ENCODE data around the gene RGP1. TPM values are rescaled to one million over a fixed set of nuclear protein-coding genes. Genes with fewer than 3 reads are reported as not detected.

Gene RGP1
- total RNA-seq, 1 experiment from 2014 or later, result 18.6 TPM

DNA sequence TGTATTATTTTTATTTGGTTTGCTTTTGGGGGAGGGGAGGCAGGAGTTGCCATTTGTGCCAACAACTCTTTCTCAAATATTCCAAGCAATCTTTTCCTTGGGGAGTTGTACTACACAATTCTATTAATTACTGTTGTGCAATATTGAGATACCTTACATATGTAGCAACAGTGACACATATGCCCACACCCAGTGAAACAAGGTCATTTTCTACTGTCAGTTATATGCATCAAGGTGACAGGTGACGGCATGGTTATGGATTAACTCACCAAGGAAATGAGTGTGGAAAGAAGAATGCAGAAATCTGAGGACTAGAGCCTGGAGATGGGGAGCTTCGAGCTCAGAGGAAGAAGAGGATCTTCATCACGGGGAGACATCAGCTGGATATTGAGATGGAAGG lies 22.9 kb downstream of the RGP1 start:
- DNase-seq (ENCODE audit: low spot score), result no peak

DNA sequence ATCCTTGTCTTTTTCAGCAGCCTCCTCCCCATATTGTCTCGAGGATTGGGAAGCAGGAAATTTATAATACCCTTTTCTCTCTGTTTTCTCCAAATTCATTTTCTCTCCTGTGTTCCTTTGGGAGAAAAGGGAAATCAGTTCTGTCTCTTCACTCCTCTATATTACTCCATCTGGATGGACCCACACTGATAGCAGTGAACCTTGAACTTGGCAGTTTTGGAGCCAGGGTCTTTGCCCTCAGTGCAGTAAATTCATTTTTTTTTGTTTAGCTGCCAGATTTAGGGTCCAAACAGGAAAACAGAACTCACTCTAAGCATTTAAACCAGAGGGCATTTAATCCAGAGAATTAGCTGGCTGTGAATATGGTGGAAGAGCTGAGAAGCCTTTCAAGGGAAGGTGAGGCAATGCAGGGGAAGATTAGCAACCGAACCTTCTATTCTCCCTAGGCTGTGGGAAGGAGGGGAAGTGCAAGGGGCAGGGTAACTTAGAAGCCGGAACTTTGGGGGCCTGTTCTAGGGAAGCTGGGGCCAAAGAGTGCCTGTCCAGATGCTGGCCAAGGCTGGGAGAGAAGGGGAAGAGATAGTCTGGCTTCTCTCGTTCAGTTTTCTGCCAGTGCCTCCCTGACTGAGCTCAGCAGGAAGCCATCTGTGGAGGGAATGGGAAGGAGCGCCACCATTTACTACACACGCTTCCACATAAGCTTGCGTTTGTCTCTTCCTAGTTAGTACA lies 26.0 kb downstream of the RGP1 start:
- DNase-seq (ENCODE audit: low spot score), result no peak

DNA sequence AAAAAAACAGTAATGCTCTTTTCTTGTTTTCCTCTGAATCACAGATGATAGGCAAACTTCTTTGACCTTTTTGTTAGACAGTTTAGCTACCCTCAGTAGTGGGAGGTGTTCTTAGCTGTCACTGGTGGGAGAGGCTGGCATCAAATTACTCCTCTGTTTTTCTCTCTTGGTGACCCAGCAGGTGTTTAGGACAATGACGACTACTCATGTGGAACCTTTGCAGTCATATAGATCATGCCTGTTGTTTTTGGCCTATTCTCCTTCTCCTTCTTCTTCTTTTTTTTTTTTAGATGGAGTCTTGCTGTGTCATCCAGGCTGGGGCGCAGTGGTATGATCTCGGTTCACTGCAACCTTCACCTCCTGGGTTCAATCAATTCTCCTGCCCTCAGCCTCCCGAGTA lies 26.9 kb downstream of the RGP1 start:
- no peak for DNase-seq (ENCODE audit: low spot score)

DNA sequence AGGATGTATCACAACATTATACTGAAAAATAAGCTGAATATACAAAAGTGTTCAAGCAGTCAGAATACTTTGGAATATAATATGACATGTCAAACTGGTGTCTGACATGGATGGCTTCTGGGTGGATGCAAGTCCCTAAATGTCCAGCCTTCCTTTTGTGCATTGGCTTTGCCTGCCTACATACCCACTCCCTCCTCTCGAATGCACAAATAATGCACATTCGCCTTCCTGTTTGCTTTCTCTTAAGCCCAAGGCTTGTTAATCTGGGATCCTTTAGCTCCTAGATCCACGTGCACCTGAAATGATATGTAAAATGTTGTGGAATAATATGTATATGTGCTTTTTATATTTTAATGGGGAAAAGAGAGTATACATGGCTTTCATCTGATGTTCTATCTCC lies 29.4 kb downstream of the RGP1 start:
- DNase-seq (ENCODE audit: low spot score), result no peak

DNA sequence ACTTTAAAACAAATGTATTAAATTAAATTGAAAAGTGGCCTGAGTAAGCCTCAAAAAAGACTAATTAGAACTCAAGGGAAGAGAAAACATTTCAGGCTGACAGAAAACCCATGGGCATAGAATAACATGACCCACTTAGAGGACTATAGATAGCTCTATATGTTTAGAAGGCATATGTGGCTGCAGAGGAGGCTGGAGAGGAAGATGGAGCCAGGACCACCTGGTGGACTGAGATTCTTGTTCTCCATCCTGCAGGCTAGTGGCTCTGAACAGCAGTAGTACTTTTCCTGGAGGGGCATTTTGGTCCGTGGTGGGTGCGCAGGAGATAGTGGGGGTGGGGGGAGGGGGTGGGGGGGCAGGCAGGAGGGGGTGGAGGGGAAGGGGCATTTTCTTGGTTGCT lies 32.0 kb downstream of the RGP1 start:
- DNase-seq (ENCODE audit: low spot score), result no peak

DNA sequence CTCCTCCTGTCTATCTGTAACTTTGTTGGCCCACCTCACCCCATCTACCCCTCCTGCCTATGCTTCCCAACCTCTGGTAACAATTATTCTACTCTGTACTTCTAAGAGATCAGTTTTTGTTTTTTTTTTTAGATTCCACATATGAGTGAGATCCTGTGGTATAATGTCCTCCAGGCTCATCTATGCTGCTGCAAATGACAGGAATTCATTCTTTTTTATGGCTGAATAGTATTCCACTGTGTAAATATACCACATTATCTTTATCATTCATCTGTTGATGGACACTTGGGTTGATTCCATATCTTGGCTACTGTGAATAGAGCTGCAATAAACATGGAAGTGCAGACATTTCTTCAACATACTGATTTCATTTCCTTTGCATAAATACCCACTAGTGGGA lies 34.3 kb downstream of the RGP1 start:
- no peak for DNase-seq (ENCODE audit: low spot score)

DNA sequence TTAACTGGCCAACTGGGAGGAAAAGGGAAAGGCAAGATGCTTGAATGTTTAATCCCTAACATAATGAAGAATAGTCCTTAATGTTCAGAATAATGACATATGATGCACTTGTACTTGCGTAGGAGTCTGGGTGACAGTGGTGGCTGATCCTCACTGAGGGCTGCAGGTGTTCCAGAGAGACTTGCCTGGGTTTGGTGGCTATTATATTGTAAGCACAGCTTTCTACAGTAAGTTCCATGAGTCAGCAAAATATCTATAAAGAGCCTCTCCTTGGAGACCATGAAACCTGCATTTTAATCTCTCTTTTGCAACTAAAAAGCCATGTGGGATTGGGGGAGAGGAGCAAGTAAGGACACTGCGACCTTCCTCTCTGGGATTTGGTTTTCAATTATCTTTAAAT lies 40.5 kb downstream of the RGP1 start:
- no peak for DNase-seq (ENCODE audit: low spot score)

DNA sequence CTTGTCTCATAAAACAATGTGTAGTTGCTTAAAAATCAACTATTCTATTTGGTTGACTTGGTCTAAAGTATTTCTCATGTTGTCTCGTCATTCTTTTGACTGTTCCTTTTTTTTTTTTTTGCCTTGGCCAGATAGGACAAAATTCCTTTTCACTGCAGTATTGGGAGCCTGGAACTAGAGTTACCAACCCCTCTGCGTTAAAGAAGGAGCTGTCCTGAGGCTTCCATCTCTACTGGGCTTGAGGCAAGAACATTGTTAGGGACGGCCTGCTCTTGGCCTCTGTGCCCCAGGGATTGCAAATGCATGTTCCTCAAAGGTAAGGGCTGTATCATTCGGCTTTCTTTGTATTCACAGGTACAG lies 40.9 kb downstream of the RGP1 start:
- DNase-seq (ENCODE audit: low spot score), result no peak

DNA sequence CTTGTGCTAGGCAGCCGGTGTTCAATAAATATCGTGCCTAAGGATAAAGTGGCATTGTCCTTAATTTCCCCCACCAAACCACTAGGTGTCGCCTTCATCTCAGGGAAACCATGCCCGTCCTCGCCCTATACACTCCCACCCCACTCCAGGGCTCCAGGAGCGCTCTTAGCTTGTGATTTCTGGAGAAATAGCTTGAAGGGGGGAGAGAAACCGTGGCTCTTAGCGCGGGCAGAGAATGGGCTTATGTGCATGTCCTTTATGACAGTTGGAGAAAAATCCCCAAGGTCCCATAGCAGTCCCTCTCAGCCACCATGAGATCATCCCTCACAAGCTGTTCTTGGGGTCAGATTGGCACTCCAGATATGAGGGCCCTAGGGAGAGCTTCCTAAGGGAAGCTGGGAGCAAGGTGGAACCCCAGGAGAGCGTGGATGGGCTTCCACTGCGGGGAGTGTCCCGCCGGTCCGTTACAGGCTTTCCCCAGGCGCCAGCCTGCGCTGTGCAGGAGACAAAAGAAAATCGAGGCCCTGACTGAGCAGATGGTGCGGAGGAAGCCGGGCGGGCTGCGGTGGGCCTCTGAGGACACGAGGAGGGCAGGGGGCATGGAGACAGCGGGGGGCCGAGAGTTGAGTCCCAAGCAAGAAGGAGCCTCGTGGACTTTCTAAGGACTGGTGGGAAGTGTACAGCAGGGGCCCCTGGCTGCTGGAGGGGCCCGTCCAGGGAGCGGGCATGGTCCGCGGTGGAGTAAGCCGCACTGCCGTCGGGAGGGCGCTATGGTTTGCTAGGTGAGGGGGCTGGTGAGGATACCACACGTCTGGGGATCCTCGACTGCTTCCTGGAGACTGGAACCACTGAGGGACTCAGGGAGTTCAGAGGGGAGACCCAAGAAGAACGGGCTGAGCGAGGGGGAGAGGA lies 41.6 kb downstream of the RGP1 start:
- peak; percentile 77 for DNase-seq (ENCODE audit: low spot score)

DNA sequence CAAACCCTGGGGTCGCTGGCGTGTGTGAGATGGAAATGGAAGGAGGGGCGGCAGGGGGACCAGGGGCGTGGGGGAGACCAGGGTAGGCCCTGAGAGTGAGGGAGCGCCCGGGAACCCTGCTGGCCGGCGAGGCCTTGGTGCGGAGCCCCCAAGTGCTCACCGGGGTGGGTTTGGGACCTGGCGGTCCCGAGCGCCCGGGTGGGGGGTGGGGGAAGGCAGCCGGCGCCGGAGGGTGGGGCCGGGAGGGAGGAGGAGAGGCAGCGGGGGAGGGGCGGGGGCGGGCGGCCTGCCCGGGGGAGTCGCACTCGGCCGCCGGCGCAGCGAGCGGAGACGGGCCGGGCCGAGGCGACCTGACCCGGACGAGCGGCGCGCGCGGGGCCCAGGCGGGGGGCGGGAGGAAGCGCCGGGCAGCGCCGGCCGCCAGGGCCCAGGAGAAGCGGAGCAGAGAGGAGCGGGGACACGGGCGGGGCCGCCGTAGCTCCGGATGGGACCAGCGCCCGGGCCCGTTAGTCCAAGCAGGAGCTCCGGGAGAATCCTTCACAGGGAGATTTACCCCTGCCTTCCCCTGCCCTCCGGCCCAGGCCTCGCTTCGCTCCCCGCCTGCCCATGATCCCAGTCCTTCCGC lies 42.3 kb downstream of the RGP1 start, which contains the start of gene NPR2:
Gene NPR2 (plus strand): TSS at position 295 of the 625 bp plus-strand sequence. CDS start 818 bp downstream, outside the sequence.
- no peak for DNase-seq (ENCODE audit: low spot score)

DNA sequence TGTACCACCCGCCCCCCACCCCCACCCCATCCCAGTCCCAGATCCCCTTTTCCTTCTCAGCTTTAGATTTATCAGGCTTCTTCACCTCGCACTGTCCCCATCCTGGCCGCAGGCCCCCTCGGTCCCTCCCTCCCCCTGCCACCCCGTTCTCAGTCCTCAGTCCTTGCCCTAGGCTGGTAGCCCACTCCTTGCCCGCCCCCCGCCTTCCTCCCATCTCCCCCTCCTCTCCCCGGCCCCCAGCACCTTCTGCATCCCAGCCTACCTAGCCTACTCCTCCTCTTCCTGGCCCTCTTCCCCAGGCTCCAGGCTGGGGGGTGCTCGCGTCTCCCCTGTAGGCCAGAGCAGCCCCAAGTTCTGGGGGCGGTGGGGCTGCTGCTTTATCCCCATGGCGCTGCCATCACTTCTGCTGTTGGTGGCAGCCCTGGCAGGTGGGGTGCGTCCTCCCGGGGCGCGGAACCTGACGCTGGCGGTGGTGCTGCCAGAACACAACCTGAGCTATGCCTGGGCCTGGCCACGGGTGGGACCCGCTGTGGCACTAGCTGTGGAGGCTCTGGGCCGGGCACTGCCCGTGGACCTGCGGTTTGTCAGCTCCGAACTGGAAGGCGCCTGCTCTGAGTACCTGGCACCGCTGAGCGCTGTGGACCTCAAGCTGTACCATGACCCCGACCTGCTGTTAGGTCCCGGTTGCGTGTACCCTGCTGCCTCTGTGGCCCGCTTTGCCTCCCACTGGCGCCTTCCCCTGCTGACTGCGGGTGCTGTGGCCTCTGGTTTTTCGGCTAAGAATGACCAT lies 43.1 kb downstream of the RGP1 start:
- no peak for DNase-seq (ENCODE audit: low spot score)

DNA sequence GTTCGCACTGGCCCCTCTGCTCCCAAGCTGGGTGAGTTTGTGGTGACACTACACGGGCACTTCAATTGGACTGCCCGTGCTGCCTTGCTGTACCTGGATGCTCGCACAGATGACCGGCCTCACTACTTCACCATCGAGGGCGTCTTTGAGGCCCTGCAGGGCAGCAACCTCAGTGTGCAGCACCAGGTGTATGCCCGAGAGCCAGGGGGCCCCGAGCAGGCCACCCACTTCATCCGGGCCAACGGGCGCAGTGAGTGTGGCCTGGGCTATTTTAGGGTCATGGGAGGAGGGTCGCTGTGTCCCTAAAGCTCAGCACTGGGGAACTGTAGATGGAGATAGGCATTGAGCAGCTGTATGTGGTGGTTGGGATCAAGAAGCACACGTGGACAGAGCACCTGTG lies 43.7 kb downstream of the RGP1 start:
- no peak for DNase-seq (ENCODE audit: low spot score)

DNA sequence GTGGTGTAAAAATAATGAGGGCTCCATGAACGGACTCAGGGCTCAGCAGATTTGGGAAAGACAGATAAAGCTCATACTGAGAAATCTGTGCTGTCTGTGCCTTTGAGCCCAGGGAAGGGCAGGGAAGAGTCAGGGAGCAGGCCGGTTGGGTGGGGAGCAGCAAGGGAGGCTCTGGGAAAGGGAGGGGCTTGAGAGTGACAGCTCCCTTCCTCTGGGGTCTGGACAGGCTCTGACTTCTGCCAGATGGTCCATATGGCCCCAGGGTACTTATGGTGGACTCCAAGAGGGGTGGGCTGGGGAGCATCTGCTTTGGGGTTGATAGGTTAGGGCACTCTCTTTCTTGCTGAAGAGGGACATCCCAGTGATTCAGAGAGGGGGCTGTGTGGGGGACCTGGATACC lies 44.4 kb downstream of the RGP1 start:
- DNase-seq (ENCODE audit: low spot score), result no peak

DNA sequence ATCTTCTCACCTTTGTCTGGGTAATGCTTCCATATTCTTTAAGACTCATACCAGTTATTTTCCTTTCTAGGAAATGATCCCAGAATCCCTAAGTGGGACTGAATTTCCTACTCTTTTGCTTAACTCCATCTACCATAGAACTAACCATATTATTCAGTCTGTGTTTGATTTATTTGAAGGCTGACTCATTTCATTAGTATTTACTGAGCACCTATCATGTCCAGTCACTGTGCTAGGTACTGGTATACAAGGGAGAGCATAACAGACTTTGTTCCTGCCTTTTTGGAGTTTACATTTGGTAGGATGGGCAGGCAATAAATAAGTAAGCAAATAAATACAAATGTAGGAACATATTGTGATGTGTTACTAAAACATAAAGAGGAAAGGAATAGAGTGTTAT lies 46.6 kb downstream of the RGP1 start:
- DNase-seq (ENCODE audit: low spot score), result no peak

DNA sequence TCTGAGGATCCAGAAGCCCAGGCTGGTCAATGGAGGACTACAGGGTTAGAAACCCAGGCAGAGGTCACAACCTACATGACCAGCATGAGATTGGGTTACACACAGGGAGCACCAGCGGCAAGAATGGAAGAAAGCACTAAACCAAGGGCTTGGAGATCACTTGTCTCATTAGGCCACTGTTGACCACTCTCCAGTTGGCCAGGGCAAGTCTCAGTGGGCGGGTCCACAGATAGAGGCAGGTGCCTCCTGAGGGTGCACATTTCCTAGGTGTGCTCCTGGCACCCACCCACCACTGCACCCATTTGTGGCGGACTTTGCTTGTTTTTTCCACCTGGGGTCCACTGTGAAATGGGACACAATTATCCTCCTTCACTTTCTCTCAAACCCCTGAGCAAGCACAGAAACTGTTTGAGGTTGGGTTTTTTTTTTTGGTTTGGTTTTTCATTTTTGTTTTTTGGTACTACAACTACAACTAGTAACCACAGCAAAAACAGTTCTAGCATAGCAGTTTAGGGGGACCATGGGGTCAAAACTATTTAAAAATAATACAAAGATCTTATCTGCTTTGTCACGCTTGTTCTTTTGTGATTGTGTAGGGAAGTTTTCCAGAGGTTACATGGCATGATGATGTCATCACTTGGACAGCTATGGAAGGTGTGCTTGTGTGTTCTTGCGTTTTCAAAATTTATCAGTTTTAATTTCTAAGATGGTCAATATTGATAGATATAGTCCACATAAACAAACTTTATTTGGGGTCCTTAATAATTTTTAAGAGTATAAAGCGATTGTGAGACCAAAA lies 48.4 kb downstream of the RGP1 start:
- no peak for DNase-seq (ENCODE audit: low spot score)

DNA sequence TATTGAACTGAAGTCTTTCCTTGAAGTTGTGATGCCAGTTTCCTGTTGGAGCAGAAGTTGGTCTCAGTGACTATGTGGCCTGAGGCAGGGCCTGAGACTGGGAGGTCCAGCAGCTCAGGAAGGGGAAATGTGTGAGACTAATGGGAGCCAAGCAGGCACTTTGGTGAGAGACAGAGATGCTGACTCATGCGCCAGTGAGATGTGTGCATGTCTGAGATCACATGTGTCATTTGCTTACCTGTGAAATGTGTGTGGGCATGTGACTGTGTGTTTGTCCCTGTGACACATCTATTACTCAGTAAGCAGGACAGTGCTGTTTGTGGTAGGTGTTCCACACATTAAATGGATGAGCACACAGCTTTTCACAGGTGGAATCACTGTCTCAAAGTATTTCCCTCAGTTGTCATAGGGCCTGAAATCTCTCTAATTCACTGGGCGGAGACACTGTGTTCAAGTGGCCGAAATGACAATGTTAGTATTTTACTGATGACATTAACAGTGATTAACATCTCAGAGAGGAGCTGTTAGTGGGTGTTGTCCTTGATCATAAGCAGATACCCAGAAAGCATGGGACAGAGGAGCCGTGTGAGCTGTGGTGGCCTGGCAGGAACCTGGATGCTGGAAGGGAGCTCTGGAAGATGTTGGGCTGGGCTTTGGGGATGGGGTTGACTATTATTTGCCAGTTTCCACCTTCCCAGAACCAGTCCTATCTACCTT lies 49.7 kb downstream of the RGP1 start:
- peak; percentile 84 for DNase-seq (ENCODE audit: low spot score)

DNA sequence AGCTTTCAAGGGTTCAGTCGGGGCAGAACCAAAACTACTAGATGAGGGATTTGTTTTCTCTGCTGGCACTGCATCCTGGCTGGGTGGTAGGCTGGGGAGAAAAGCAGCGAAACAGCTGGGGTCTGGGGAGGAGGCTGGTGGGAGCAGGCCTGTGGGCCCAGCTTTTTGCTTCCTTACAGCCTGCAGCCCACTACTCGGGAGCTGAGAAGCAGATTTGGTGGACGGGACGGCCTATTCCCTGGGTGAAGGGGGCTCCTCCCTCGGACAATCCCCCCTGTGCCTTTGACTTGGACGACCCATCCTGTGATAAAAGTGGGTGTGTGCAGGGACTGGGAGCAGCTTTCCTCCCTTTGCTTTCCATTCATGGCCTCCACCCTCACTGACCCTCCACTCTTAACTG lies 51.4 kb downstream of the RGP1 start:
- no peak for DNase-seq (ENCODE audit: low spot score)

DNA sequence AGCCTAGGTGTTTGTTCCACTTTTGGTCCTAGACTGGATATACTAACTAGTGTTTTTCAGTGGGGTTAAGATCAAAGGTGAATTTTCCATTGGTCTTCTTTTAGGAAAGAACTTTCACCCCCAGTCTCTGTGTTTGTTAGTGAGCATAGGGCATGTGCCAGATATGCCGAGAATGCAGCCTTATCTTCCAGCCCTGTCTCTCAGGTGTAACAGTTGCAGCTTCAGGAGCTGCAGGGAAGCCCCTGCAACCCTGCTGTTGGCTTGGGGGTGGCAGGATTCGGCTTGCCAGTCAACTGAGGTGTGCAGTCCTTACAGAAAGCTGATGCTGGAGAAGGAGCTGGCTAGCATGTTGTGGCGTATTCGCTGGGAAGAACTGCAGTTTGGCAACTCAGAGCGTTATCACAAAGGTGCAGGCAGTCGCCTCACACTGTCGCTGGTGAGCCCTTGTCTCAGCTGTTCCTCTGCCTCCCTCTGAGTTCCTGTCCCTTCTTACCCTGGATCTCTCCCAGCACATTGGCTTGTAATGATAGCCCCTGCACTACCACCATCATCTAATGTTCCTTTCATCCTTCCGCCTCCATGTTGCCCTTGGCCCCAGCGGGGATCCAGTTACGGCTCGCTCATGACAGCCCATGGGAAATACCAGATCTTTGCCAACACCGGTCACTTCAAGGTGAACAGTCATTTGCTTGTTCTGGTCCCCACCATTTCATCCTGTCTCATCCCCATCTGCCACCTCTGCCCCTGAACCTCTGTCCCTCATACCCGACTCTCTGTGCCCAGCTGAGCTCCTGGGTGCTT lies 52.4 kb downstream of the RGP1 start:
- no peak for DNase-seq (ENCODE audit: low spot score)

DNA sequence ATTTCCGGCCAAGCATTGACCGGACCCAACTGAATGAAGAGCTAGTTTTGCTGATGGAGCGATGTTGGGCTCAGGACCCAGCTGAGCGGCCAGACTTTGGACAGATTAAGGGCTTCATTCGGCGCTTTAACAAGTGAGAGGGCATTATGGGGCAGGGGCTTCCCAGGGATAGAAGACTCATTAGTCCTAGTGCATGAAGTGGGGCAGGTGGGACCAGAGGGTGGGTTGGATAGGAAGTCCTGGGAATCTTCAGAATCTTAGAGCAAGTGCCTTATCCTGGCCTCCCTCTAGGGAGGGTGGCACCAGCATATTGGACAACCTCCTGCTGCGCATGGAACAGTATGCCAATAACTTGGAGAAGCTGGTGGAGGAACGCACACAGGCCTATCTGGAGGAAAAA lies 57.0 kb downstream of the RGP1 start:
- no peak for DNase-seq (ENCODE audit: low spot score)
